Measurements from ENCODE around the gene SENP1. TPM values are rescaled to one million over a fixed set of nuclear protein-coding genes. Genes with fewer than 3 reads are reported as not detected.

The SENP1 gene
- total and polyA plus RNA-seq, 2 experiments from 2014 or later: 8.6 to 27.7 TPM

- no peaks in the 10 kb centered on the region; the same call in 2 of the 3 replicates for H3K36me3 Mint-ChIP-seq (ENCODE audit: low read depth)
- Histone ChIP-seq H3K9me2 (ENCODE audit: insufficient read depth) (no peaks in the 10 kb centered on the region), H3K4me3 (no peak overlapping the region), H3K36me3 (ENCODE audit: insufficient read depth) (no peaks in the 10 kb centered on the region; the same call in 1 of the 2 replicates), H3K27ac (ENCODE audit: low read depth) (no peak overlapping the region), H3F3A (replicated peaks; ENCODE audit: low read depth) (no peaks in the 10 kb centered on the region), H4K20me1 (replicated peaks; ENCODE audit: insufficient read depth) (peaks cover 26% of the 10 kb centered on the region), H3K4me1 (ENCODE audit: insufficient read depth) (peaks cover 4% of the 10 kb centered on the region), H3K27me3 (ENCODE audit: insufficient read depth) (peaks cover 100% of the 10 kb centered on the region), H3K79me2 (replicated peaks; ENCODE audit: insufficient read depth) (no peaks in the 10 kb centered on the region), H3K4me2 (no peak overlapping the region), H2AFZ (no peak overlapping the region)
- no peak for TF ChIP-seq JUNB (IDR thresholded peaks at IDR 0.05; ENCODE audit: unreplicated experiment)
- H3K4me1 Mint-ChIP-seq: peaks cover 5% of the 10 kb centered on the region; the same call in 2 of the 3 replicates
- H3K4me3 Mint-ChIP-seq: no peak overlapping the region
- H3K27me3 Mint-ChIP-seq (ENCODE audit: insufficient read depth, low read depth, poor library complexity): peaks cover 100% of the 10 kb centered on the region
- H3K27ac Mint-ChIP-seq: no peak overlapping the region
- no peak for DNase-seq (ENCODE audit: low spot score)
- H3K9me3 Mint-ChIP-seq: peaks cover 1% of the 10 kb centered on the region; the same call in 2 of the 3 replicates
- peak; percentile 38; the same call in 1 of the 3 replicates for ATAC-seq
These were observed 95.4 kb downstream of the SENP1 start for GRCh38 chr12:48010366-48010970.

- H3K4me3 ChIP-seq: no peak overlapping the region
- ATAC-seq (no peak), DNase-seq (ENCODE audit: low spot score) (no peak)
- no peak overlapping the region for H2AFZ ChIP-seq
- no peak overlapping the region for H3K4me2 ChIP-seq
- H3K4me1 ChIP-seq (ENCODE audit: insufficient read depth): peaks cover 13% of the 10 kb centered on the region
- peaks cover 6% of the 10 kb centered on the region for H3K4me1 Mint-ChIP-seq
- H3K27me3 Mint-ChIP-seq (ENCODE audit: insufficient read depth, low read depth, poor library complexity): peaks cover 100% of the 10 kb centered on the region
- H3K4me3 Mint-ChIP-seq: no peak overlapping the region
- peaks cover 100% of the 10 kb centered on the region for H3K27me3 ChIP-seq (ENCODE audit: insufficient read depth)
- H3K36me3 Mint-ChIP-seq (ENCODE audit: low read depth): no peaks in the 10 kb centered on the region; the same call in 2 of the 3 replicates
- H3K27ac ChIP-seq (ENCODE audit: low read depth): no peak overlapping the region
- no peak overlapping the region for H3K27ac Mint-ChIP-seq
- H3K36me3 ChIP-seq (ENCODE audit: insufficient read depth): no peaks in the 10 kb centered on the region; the same call in 1 of the 2 replicates
- peaks cover 26% of the 10 kb centered on the region for H4K20me1 ChIP-seq (replicated peaks; ENCODE audit: insufficient read depth)
- H3K9me3 Mint-ChIP-seq: peaks cover 2% of the 10 kb centered on the region; the same call in 2 of the 3 replicates
- no peaks in the 10 kb centered on the region for H3K9me2 ChIP-seq (ENCODE audit: insufficient read depth)
- H3K79me2 ChIP-seq (replicated peaks; ENCODE audit: insufficient read depth): no peaks in the 10 kb centered on the region
- H3F3A ChIP-seq (replicated peaks; ENCODE audit: low read depth): no peaks in the 10 kb centered on the region; the same call in 1 of the 2 replicates
- no peak for TF ChIP-seq EZH2phosphoT487 (IDR thresholded peaks at IDR 0.05; ENCODE audit: unreplicated experiment)
- TF ChIP-seq CREB1 (CRISPR knock-in tag; IDR thresholded peaks at IDR 0.05; ENCODE audit: low read depth): no peak
- TF ChIP-seq, protein P1, sequence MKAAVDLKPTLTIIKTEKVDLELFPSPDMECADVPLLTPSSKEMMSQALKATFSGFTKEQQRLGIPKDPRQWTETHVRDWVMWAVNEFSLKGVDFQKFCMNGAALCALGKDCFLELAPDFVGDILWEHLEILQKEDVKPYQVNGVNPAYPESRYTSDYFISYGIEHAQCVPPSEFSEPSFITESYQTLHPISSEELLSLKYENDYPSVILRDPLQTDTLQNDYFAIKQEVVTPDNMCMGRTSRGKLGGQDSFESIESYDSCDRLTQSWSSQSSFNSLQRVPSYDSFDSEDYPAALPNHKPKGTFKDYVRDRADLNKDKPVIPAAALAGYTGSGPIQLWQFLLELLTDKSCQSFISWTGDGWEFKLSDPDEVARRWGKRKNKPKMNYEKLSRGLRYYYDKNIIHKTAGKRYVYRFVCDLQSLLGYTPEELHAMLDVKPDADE (IDR thresholded peaks at IDR 0.05): no peak
- TF ChIP-seq ZNF331 (CRISPR knock-in tag; IDR thresholded peaks at IDR 0.05; ENCODE audit: low read depth): no peak
- no peak for TF ChIP-seq REST (IDR thresholded peaks at IDR 0.05; ENCODE audit: unreplicated experiment)
- TF ChIP-seq STAT1 (IDR thresholded peaks at IDR 0.05; ENCODE audit: unreplicated experiment): no peak
- no peak for TF ChIP-seq EZH2 (IDR thresholded peaks at IDR 0.05; ENCODE audit: low read depth, unreplicated experiment)
- TF ChIP-seq CTCF (conservative IDR thresholded peaks at IDR 0.05; ENCODE audit: low read depth in 2 of 2): no peak
- TF ChIP-seq NANOG (IDR thresholded peaks at IDR 0.05; ENCODE audit: borderline replicate concordance): no peak
These were observed 96.4 kb downstream of the SENP1 start for GRCh38 chr12:48009471-48009870.
